Smooth muscle cell (in vitro differentiated cells): Measurements from ENCODE around the gene SEC14L6. TPM values are rescaled to one million over a fixed set of nuclear protein-coding genes. Genes with fewer than 3 reads are reported as not detected.
"Not testable (repeated sequence)": the region's sequence is repeated elsewhere in the genome, so short reads cannot be mapped to it uniquely, and the experiment has no call there.

Experiments used
- DNase-seq: peaks from one replicate; lab custom pipeline; 2025; ENCODE audit not compliant: unreplicated experiment; lab: John Stamatoyannopoulos, UW
- H2AFZ ChIP-seq: fragments of 200-600 bp; sonication (generic); 2 replicates; pipeline ENCODE4 v1.6.0; 2016; ENCODE audit warnings: antibody characterized with exemption, low read depth, mild to moderate bottlenecking
- H3F3A ChIP-seq: fragments of 200-600 bp; sonication (generic); 2 replicates; pipeline ENCODE4 v1.6.0; 2017; ENCODE audit warnings: antibody characterized with exemption, low read depth
- H3K27ac ChIP-seq: fragments of 200-600 bp; sonication (generic); 2 replicates; pipeline ENCODE4 v1.5.1; 2016; ENCODE audit warnings: low read depth, mild to moderate bottlenecking
- H3K27me3 ChIP-seq: fragments of 200-600 bp; sonication (generic); 2 replicates; pipeline ENCODE4 v1.6.1; 2016; ENCODE audit warnings: low read depth, mild to moderate bottlenecking
- H3K36me3 ChIP-seq: fragments of 200-600 bp; sonication (generic); 2 replicates; pipeline ENCODE4 v1.5.1; 2016; ENCODE audit warnings: low read depth
- H3K4me1 ChIP-seq: fragments of 200-600 bp; sonication (generic); 2 replicates; pipeline ENCODE4 v1.5.1; 2016; ENCODE audit warnings: low read depth
- H3K4me2 ChIP-seq: fragments of 200-600 bp; sonication (generic); 2 replicates; pipeline ENCODE4 v1.6.0; 2016; ENCODE audit warnings: mild to moderate bottlenecking
- H3K4me3 ChIP-seq: fragments of 200-600 bp; sonication (generic); 2 replicates; pipeline ENCODE4 v1.5.1; 2016; ENCODE audit warnings: mild to moderate bottlenecking
- H3K79me2 ChIP-seq: fragments of 200-600 bp; sonication (generic); 2 replicates; pipeline ENCODE4 v1.6.0; 2016; ENCODE audit warnings: low read depth, mild to moderate bottlenecking
- H3K9ac ChIP-seq: fragments of 200-600 bp; sonication (generic); 2 replicates; pipeline ENCODE4 v1.6.0; 2016; ENCODE audit warnings: low read depth
- H3K9me3 ChIP-seq: fragments of 200-600 bp; sonication (generic); replicated peaks from 2 replicates; pipeline ENCODE4 v1.5.1; 2016; ENCODE audit warnings: low read depth
- H4K20me1 ChIP-seq: fragments of 200-600 bp; sonication (generic); 2 replicates; pipeline ENCODE4 v1.6.0; 2016; ENCODE audit warnings: low read depth
- WGBS: methylation state at CpG from one replicate; pipeline ENCODE4 v1.1.7; 2016; ENCODE audit warnings: low lambda C conversion rate; 5-methylcytosine and 5-hydroxymethylcytosine counted together
- polyA plus RNA-seq: library from polyadenylated mRNA; unstranded; fragments of >200 nt; fragmentation: Nextera tagmentation; extraction: Ambion mirVana; gene quantifications from 2 replicates; pipeline ENCODE4 v1.2.1, GENCODE V29; 2016
- total RNA-seq: library from RNA; depleted of rRNA; stranded (reverse); fragments of >200 nt; gene quantifications from 2 replicates; pipeline ENCODE4 v1.2.3, GENCODE V29; 2014
- TF ChIP-seq, protein P1 (sequence below): fragments of 200-600 bp; sonication (generic); IDR thresholded peaks from 2 replicates; pipeline ENCODE4 v1.5.1; 2017; ENCODE audit warnings: borderline replicate concordance, mild to moderate bottlenecking, antibody characterized with exemption; ENCODE audit not compliant: insufficient read depth, poor library complexity, severe bottlenecking

SEC14L6 gene
- total and polyA plus RNA-seq, 2 experiments from 2014 or later: 0.09 TPM; not detected in 1

- Histone ChIP-seq H3K36me3 (no peaks in the 10 kb centered on the region), H3K9ac (no peak overlapping the region), H3K27me3 (peaks cover 14% of the 10 kb centered on the region), H3K27ac (no peak overlapping the region), H3F3A (no peaks in the 10 kb centered on the region), H3K4me2 (no peak overlapping the region), H3K4me3 (no peak overlapping the region), H3K79me2 (no peaks in the 10 kb centered on the region), H3K4me1 (no peaks in the 10 kb centered on the region), H3K9me3 (no peaks in the 10 kb centered on the region), H4K20me1 (no peaks in the 10 kb centered on the region), H2AFZ (no peak overlapping the region)
- WGBS: 66% methylated on average over 10 of the region's 10 CpGs
- no peak for DNase-seq
- TF ChIP-seq, protein P1, sequence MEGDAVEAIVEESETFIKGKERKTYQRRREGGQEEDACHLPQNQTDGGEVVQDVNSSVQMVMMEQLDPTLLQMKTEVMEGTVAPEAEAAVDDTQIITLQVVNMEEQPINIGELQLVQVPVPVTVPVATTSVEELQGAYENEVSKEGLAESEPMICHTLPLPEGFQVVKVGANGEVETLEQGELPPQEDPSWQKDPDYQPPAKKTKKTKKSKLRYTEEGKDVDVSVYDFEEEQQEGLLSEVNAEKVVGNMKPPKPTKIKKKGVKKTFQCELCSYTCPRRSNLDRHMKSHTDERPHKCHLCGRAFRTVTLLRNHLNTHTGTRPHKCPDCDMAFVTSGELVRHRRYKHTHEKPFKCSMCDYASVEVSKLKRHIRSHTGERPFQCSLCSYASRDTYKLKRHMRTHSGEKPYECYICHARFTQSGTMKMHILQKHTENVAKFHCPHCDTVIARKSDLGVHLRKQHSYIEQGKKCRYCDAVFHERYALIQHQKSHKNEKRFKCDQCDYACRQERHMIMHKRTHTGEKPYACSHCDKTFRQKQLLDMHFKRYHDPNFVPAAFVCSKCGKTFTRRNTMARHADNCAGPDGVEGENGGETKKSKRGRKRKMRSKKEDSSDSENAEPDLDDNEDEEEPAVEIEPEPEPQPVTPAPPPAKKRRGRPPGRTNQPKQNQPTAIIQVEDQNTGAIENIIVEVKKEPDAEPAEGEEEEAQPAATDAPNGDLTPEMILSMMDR: no peak
Observed at GRCh38 chr22:30561402-30562189, 15.1 kb upstream of the SEC14L6 start.

DNA sequence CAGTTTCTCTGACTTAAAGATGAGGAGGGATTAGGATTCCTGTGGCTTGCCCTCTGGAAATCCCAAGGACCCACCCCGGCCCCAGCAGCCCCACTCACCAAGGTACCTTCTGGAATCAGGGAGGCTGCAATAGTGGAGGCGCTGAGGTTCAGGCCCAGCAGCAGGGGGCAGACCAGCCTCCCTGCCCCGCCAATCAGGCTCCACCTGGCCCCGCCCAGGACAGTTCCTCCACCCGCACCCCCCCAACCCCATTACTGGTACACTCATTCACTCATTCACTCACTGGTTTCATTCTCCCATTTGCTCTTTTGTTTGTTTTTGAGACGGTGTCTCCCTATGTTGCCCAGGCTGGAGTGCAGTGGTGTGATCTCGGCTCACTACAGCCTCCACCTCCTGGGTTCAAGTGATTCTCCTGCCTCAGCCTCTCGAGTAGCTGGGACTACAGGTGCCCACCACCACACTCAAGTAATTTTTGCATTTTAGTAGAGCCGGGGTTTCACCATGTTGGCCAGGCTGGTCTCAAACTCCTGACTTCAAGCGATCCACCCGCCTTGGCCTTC, 14.2 kb upstream of the SEC14L6 start:
- H3K9ac ChIP-seq, H3K36me3 ChIP-seq, H3K27ac ChIP-seq, H3K4me1 ChIP-seq, H3K4me2 ChIP-seq, H2AFZ ChIP-seq, H3F3A ChIP-seq, H3K27me3 ChIP-seq, H3K4me3 ChIP-seq, DNase-seq, H4K20me1 ChIP-seq, H3K9me3 ChIP-seq, H3K79me2 ChIP-seq: not testable (repeated sequence)
- 96% methylated on average over 8 of the region's 11 CpGs for WGBS

DNA sequence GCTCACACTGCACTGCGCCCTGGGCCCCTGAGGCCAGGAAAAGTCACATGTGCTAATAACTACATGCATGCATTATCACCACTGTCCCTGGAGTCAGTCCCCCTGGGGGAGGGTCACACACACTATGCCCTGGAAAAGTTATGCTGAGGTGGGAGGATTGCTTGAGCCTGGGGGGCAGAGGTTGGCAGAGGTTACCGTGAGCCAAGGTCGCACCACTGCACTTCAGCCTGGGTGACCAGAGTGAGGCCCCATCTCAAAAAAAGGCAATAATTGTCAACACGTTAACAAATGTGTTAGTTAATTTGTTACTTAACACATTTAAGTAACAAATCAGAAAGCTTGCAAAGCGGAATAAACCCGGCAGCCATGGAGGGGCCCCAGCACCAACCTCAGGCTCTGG, 13.3 kb upstream of the SEC14L6 start:
- H3K36me3 ChIP-seq: no peaks in the 10 kb centered on the region
- no peaks in the 10 kb centered on the region for H3K9me3 ChIP-seq
- no peak overlapping the region for H3K4me3 ChIP-seq
- 87% methylated on average over 6 of the region's 6 CpGs for WGBS
- no peaks in the 10 kb centered on the region for H3K4me1 ChIP-seq
- no peak overlapping the region for H3K4me2 ChIP-seq
- no peaks in the 10 kb centered on the region for H3K27me3 ChIP-seq
- H3F3A ChIP-seq: no peaks in the 10 kb centered on the region
- no peaks in the 10 kb centered on the region for H3K79me2 ChIP-seq
- TF ChIP-seq, protein P1: no peak
- no peak overlapping the region for H3K9ac ChIP-seq
- no peak overlapping the region for H3K27ac ChIP-seq
- DNase-seq: no peak
- no peak overlapping the region for H2AFZ ChIP-seq
- H4K20me1 ChIP-seq: no peaks in the 10 kb centered on the region

DNA sequence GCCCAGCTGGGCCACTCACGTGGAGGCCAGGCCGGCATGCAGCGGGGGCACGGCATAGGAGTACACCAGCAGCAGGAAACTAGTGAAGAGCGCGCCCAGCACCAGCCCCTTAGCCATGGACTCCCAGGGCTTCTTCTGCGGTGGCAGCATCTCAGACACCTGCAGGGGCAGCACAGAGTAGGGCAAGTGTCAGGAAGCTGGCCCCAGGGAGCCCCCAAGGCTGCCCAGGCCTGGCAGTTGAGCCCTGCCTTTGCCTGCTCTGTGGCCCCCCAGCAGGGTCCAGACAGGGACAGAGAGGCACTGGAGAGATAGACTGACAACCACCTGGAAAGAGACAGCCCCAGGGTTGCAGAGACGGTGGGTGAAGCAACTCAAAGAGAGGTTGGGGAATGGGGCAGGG, 10.7 kb upstream of the SEC14L6 start:
- Histone ChIP-seq H3K4me2 (no peak overlapping the region), H3K4me3 (no peak overlapping the region), H3K27ac (no peak overlapping the region), H3K4me1 (no peaks in the 10 kb centered on the region), H3K27me3 (no peaks in the 10 kb centered on the region), H3K79me2 (no peaks in the 10 kb centered on the region), H3K9ac (no peak overlapping the region), H2AFZ (no peak overlapping the region), H3K36me3 (no peaks in the 10 kb centered on the region), H3F3A (no peaks in the 10 kb centered on the region), H3K9me3 (no peaks in the 10 kb centered on the region), H4K20me1 (no peaks in the 10 kb centered on the region)
- no peak for DNase-seq
- TF ChIP-seq, protein P1: no peak
- WGBS: 85% methylated on average over 8 of the region's 8 CpGs
